ENCODE results near the gene TRIM10.
"Not testable (repeated sequence)": the region's sequence is repeated elsewhere in the genome, so short reads cannot be mapped to it uniquely, and the experiment has no call there.

Gene TRIM10

GRCh38 chr6:30127238-30128093 is 33.5 kb downstream of the TRIM10 start:
- Histone ChIP-seq H3K9ac (ENCODE audit: low read depth, low read length, poor library complexity, severe bottlenecking) (no peak overlapping the region), H3K9me2 (replicated peaks; ENCODE audit: low read depth, low read length) (no peaks in the 10 kb centered on the region), H3F3A (ENCODE audit: low read depth) (no peaks in the 10 kb centered on the region), H3K79me2 (ENCODE audit: insufficient read depth, low read length) (no peaks in the 10 kb centered on the region), H2AFZ (ENCODE audit: low read length) (no peak overlapping the region), H4K20me1 (ENCODE audit: insufficient read depth, low read length, poor library complexity, severe bottlenecking) (no peaks in the 10 kb centered on the region), H3K27me3 (ENCODE audit: insufficient read depth, low read length, poor library complexity, severe bottlenecking) (no peaks in the 10 kb centered on the region), H3K4me3 (ENCODE audit: low read length, poor library complexity, severe bottlenecking) (no peak overlapping the region), H3K4me2 (ENCODE audit: low read depth, low read length, poor library complexity, severe bottlenecking) (no peak overlapping the region), H3K36me3 (ENCODE audit: insufficient read depth, low read length) (no peaks in the 10 kb centered on the region), H3K9me3 (ENCODE audit: insufficient read depth, low read depth, low read length) (no peaks in the 10 kb centered on the region), H3K4me1 (ENCODE audit: insufficient read depth, low read length, poor library complexity, severe bottlenecking) (peaks cover 8% of the 10 kb centered on the region)
- no peak for TF ChIP-seq EZH2phosphoT487 (IDR thresholded peaks at IDR 0.05; ENCODE audit: borderline replicate concordance)

- Histone ChIP-seq H3K9me2 (replicated peaks; ENCODE audit: low read depth, low read length) (no peaks in the 10 kb centered on the region), H3K9ac (ENCODE audit: low read depth, low read length, poor library complexity, severe bottlenecking) (no peak overlapping the region), H3K4me3 (ENCODE audit: low read length, poor library complexity, severe bottlenecking) (no peak overlapping the region), H4K20me1 (ENCODE audit: insufficient read depth, low read length, poor library complexity, severe bottlenecking) (no peaks in the 10 kb centered on the region), H3K79me2 (ENCODE audit: insufficient read depth, low read length) (no peaks in the 10 kb centered on the region), H3K4me1 (ENCODE audit: insufficient read depth, low read length, poor library complexity, severe bottlenecking) (no peaks in the 10 kb centered on the region), H3K36me3 (ENCODE audit: insufficient read depth, low read length) (no peaks in the 10 kb centered on the region), H3K4me2 (ENCODE audit: low read depth, low read length, poor library complexity, severe bottlenecking) (no peak overlapping the region), H3K27me3 (ENCODE audit: insufficient read depth, low read length, poor library complexity, severe bottlenecking) (no peaks in the 10 kb centered on the region), H3F3A (ENCODE audit: low read depth) (no peaks in the 10 kb centered on the region), H2AFZ (ENCODE audit: low read length) (no peak overlapping the region), H3K9me3 (ENCODE audit: insufficient read depth, low read depth, low read length) (no peaks in the 10 kb centered on the region)
- TF ChIP-seq CTCF (conservative IDR thresholded peaks at IDR 0.05; ENCODE audit: low read length) (no peak), EZH2phosphoT487 (IDR thresholded peaks at IDR 0.05; ENCODE audit: borderline replicate concordance) (no peak)
Observed at GRCh38 chr6:30122515-30122914, 38.5 kb downstream of the TRIM10 start.

GRCh38 chr6:30121446-30122366 is 39.3 kb downstream of the TRIM10 start:
- Histone ChIP-seq H3K79me2 (ENCODE audit: insufficient read depth, low read length) (no peaks in the 10 kb centered on the region), H3K9ac (ENCODE audit: low read depth, low read length, poor library complexity, severe bottlenecking) (no peak overlapping the region), H3K36me3 (ENCODE audit: insufficient read depth, low read length) (no peaks in the 10 kb centered on the region), H3F3A (ENCODE audit: low read depth) (no peaks in the 10 kb centered on the region), H3K9me2 (replicated peaks; ENCODE audit: low read depth, low read length) (no peaks in the 10 kb centered on the region), H3K4me3 (ENCODE audit: low read length, poor library complexity, severe bottlenecking) (no peak overlapping the region), H4K20me1 (ENCODE audit: insufficient read depth, low read length, poor library complexity, severe bottlenecking) (no peaks in the 10 kb centered on the region), H3K9me3 (ENCODE audit: insufficient read depth, low read depth, low read length) (no peaks in the 10 kb centered on the region), H3K4me2 (ENCODE audit: low read depth, low read length, poor library complexity, severe bottlenecking) (no peak overlapping the region), H3K4me1 (ENCODE audit: insufficient read depth, low read length, poor library complexity, severe bottlenecking) (no peaks in the 10 kb centered on the region), H2AFZ (ENCODE audit: low read length) (no peak overlapping the region), H3K27me3 (ENCODE audit: insufficient read depth, low read length, poor library complexity, severe bottlenecking) (no peaks in the 10 kb centered on the region)
- TF ChIP-seq EZH2phosphoT487 (IDR thresholded peaks at IDR 0.05; ENCODE audit: borderline replicate concordance) (no peak), CTCF (conservative IDR thresholded peaks at IDR 0.05; ENCODE audit: low read length) (no peak)

GRCh38 chr6:30118691-30119090 is 42.3 kb downstream of the TRIM10 start:
- H2AFZ ChIP-seq (ENCODE audit: low read length); H3K4me3 ChIP-seq (ENCODE audit: low read length, poor library complexity, severe bottlenecking); H4K20me1 ChIP-seq (ENCODE audit: insufficient read depth, low read length, poor library complexity, severe bottlenecking); H3K4me1 ChIP-seq (ENCODE audit: insufficient read depth, low read length, poor library complexity, severe bottlenecking); H3K9me3 ChIP-seq (ENCODE audit: insufficient read depth, low read depth, low read length); H3K9ac ChIP-seq (ENCODE audit: low read depth, low read length, poor library complexity, severe bottlenecking); H3K4me2 ChIP-seq (ENCODE audit: low read depth, low read length, poor library complexity, severe bottlenecking); H3F3A ChIP-seq (ENCODE audit: low read depth); H3K9me2 ChIP-seq (replicated peaks; ENCODE audit: low read depth, low read length); H3K36me3 ChIP-seq (ENCODE audit: insufficient read depth, low read length); H3K27me3 ChIP-seq (ENCODE audit: insufficient read depth, low read length, poor library complexity, severe bottlenecking); H3K79me2 ChIP-seq (ENCODE audit: insufficient read depth, low read length): not testable (repeated sequence)
